Measurements from ENCODE around the gene SPTB. TPM values are rescaled to one million over a fixed set of nuclear protein-coding genes. Genes with fewer than 3 reads are reported as not detected.

The SPTB gene
- total and polyA plus RNA-seq, 10 of the 15 experiments (the other 5 are each of a cell fraction or from before 2014, with no cell fraction given), result under 0.01 to 0.04 (median 0.02) TPM; not detected in 4

DNA sequence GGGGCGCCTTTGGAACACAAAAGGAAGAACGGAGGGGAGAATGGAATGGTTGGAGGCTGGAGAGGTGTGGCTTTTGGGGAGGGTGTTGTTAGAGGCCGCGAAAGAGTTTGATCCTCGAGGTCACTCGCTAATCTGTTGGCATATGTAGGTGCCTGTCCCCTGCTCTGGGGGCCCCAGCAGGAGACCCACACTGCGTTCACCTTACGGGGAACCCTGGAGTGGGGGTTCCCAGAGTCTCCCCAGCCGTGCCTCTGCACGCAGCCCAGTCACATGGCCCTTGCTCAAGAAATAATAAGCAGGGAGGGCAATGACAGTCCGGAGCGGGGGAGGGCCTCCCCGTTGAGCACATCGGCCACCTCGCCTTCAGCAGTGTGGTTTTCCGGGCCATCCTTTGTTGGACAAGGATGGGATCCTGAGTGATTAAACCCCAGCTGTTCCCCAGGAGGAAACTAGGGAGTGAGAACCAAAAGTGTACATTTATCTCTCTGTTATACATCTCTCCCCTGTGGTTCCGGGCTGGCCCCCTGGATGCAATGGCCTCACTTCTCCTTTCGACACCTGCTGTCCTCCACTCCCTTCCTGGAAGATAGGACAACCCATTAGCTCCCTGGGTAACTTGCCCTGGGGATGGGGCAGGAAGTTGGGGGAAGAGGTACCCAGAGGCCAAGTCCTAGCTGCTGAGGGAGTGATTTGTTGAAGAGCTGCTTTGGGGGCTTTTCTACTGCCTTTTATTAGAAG, 174.2 kb downstream of the SPTB start (continued):
- TF ChIP-seq ZBED1 (IDR thresholded peaks at IDR 0.05; ENCODE audit: borderline replicate concordance) (no peak), ATF3 (IDR thresholded peaks at IDR 0.05; ENCODE audit: borderline replicate concordance, extremely low read depth, low read depth, low read length) (no peak), RAD51 (IDR thresholded peaks at IDR 0.05) (0 out of 2 replicates have a peak, but pooled peaks have one; percentile 32), JUNB (IDR thresholded peaks at IDR 0.05) (no peak), ZNF24 (IDR thresholded peaks at IDR 0.05) (no peak), SPI1 (IDR thresholded peaks at IDR 0.05; ENCODE audit: borderline replicate concordance, insufficient read depth, low read depth, low read length) (peak; percentile 41; the same call in 1 of the 2 replicates), GATAD2B (conservative IDR thresholded peaks at IDR 0.05; ENCODE audit: low read depth) (no peak), HSF1 (IDR thresholded peaks at IDR 0.05; ENCODE audit: low read depth, low read length) (no peak), PAX8 (IDR thresholded peaks at IDR 0.05) (no peak), CHD4 (IDR thresholded peaks at IDR 0.05) (no peak)
- TF ChIP-seq, protein P1, sequence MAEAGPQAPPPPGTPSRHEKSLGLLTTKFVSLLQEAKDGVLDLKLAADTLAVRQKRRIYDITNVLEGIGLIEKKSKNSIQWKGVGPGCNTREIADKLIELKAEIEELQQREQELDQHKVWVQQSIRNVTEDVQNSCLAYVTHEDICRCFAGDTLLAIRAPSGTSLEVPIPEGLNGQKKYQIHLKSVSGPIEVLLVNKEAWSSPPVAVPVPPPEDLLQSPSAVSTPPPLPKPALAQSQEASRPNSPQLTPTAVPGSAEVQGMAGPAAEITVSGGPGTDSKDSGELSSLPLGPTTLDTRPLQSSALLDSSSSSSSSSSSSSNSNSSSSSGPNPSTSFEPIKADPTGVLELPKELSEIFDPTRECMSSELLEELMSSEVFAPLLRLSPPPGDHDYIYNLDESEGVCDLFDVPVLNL (IDR thresholded peaks at IDR 0.05; ENCODE audit: low read depth, low read length), result no peak
- TF ChIP-seq, protein P2, sequence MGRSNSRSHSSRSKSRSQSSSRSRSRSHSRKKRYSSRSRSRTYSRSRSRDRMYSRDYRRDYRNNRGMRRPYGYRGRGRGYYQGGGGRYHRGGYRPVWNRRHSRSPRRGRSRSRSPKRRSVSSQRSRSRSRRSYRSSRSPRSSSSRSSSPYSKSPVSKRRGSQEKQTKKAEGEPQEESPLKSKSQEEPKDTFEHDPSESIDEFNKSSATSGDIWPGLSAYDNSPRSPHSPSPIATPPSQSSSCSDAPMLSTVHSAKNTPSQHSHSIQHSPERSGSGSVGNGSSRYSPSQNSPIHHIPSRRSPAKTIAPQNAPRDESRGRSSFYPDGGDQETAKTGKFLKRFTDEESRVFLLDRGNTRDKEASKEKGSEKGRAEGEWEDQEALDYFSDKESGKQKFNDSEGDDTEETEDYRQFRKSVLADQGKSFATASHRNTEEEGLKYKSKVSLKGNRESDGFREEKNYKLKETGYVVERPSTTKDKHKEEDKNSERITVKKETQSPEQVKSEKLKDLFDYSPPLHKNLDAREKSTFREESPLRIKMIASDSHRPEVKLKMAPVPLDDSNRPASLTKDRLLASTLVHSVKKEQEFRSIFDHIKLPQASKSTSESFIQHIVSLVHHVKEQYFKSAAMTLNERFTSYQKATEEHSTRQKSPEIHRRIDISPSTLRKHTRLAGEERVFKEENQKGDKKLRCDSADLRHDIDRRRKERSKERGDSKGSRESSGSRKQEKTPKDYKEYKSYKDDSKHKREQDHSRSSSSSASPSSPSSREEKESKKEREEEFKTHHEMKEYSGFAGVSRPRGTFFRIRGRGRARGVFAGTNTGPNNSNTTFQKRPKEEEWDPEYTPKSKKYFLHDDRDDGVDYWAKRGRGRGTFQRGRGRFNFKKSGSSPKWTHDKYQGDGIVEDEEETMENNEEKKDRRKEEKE (IDR thresholded peaks at IDR 0.05), result no peak
